H1 (cell line): Measurements from ENCODE around the gene RTN4.

ENCODE experiments used
- BACH1 ChIP-seq: IDR thresholded peaks from 2 replicates; pipeline ENCODE4 v1.6.1; 2012; ENCODE audit warnings: low read length, improper control_type of control experiment
- HDAC6 ChIP-seq: IDR thresholded peaks from one replicate; pipeline ENCODE4 v1.7.1; 2012; ENCODE audit warnings: low read depth, mild to moderate bottlenecking, inconsistent platforms, low read length, moderate library complexity
- JUN ChIP-seq: IDR thresholded peaks from 2 replicates; pipeline ENCODE4 v1.6.1; 2011; ENCODE audit warnings: low read depth, mild to moderate bottlenecking, improper control_type of control experiment, low read length
- NRF1 ChIP-seq: IDR thresholded peaks from 2 replicates; pipeline ENCODE4 v1.6.1; 2011; ENCODE audit warnings: mild to moderate bottlenecking, low read depth, low read length, improper control_type of control experiment
- POLR2A ChIP-seq, 2 experiments: IDR thresholded peaks; 1 replicate in 1 of 2; 2 replicates in 1 of 2; pipeline ENCODE4 v1.6.1; 2011; ENCODE audit warnings: low read depth in 2 of 2, low read length in 2 of 2, mild to moderate bottlenecking in 2 of 2; ENCODE audit errors: control extremely low read depth in 1 of 2
- RAD21 ChIP-seq, 2 experiments: IDR thresholded peaks in 1 of 2; conservative IDR thresholded peaks in 1 of 2; 2 replicates each; pipeline ENCODE4 v1.6.1; 2011; ENCODE audit warnings: low read depth in 2 of 2, low read length in 2 of 2, improper control_type of control experiment in 1 of 2, inconsistent platforms in 1 of 2, mild to moderate bottlenecking in 1 of 2, moderate library complexity in 1 of 2
- RNF2 ChIP-seq: fragments of 200-900, 300-1000 bp; sonication (generic); IDR thresholded peaks from 2 replicates; pipeline ENCODE4 v1.7.1; 2016; ENCODE audit warnings: borderline replicate concordance, low read depth, mild to moderate bottlenecking, antibody characterized with exemption, low read length; ENCODE audit not compliant: poor library complexity, severe bottlenecking; ENCODE audit errors: missing control alignments
- TCF12 ChIP-seq: IDR thresholded peaks from 2 replicates; pipeline ENCODE4 v1.6.1; 2011; ENCODE audit warnings: low read depth, mild to moderate bottlenecking, low read length
- ZNF274 ChIP-seq: IDR thresholded peaks from 2 replicates; pipeline ENCODE4 v1.7.0; 2012; ENCODE audit warnings: low read length, borderline replicate concordance; ENCODE audit errors: extremely low read depth
- TF ChIP-seq, protein P1 (sequence below), 3 experiments: IDR thresholded peaks; 1 replicate in 2 of 3; 2 replicates in 1 of 3; pipeline versions ENCODE4 v1.5.1 to v1.6.1; 2011; ENCODE audit warnings: low read length in 3 of 3, mild to moderate bottlenecking in 3 of 3, inconsistent platforms in 2 of 3, low read depth in 1 of 3, moderate library complexity in 1 of 3; ENCODE audit not compliant: insufficient read depth in 1 of 3; ENCODE audit errors: control extremely low read depth in 1 of 3

DNA sequence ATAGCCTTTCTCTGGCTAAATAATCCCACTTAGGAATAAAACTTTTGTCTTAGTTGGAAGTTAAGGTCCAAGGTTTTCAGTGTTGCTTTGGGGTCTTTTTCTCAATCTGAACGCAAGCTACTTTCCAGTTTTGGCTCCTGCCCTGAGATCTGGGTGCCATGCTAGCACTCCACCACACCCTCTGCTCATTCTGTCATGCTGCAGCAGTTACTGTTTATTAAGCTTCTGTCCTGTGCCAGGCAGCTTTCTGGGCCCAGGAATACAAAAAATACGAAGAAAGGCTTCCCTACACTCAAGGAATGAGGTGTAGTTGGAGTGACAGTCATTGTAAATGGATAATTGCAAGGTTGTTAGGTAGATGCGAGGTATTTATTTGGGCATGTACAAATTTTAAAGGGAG is 46.3 kb upstream of the RTN4 start:
- TF ChIP-seq, protein P1, sequence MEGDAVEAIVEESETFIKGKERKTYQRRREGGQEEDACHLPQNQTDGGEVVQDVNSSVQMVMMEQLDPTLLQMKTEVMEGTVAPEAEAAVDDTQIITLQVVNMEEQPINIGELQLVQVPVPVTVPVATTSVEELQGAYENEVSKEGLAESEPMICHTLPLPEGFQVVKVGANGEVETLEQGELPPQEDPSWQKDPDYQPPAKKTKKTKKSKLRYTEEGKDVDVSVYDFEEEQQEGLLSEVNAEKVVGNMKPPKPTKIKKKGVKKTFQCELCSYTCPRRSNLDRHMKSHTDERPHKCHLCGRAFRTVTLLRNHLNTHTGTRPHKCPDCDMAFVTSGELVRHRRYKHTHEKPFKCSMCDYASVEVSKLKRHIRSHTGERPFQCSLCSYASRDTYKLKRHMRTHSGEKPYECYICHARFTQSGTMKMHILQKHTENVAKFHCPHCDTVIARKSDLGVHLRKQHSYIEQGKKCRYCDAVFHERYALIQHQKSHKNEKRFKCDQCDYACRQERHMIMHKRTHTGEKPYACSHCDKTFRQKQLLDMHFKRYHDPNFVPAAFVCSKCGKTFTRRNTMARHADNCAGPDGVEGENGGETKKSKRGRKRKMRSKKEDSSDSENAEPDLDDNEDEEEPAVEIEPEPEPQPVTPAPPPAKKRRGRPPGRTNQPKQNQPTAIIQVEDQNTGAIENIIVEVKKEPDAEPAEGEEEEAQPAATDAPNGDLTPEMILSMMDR (IDR thresholded peaks at IDR 0.05; ENCODE audit: control extremely low read depth in 1 of 3, insufficient read depth in 1 of 3, low read depth in 1 of 3, low read length in 3 of 3) = no peak
- no peak for TF ChIP-seq JUN
- TF ChIP-seq ZNF274 = no peak
- TF ChIP-seq RNF2 = no peak
- TF ChIP-seq RAD21 (IDR thresholded peaks at IDR 0.05 in 1 of 2, conservative IDR thresholded peaks at IDR 0.05 in 1 of 2; ENCODE audit: low read depth in 2 of 2, low read length in 2 of 2) = no peak
- no peak for TF ChIP-seq NRF1
- no peak for TF ChIP-seq BACH1
- TF ChIP-seq POLR2A (IDR thresholded peaks at IDR 0.05; ENCODE audit: control extremely low read depth in 1 of 2, low read depth in 2 of 2, low read length in 2 of 2) = no peak
- TF ChIP-seq TCF12 = no peak
- no peak for TF ChIP-seq HDAC6
